GM18505 (cell line): ENCODE data around the gene NT5C1B.
"Not testable (repeated sequence)": the region's sequence is repeated elsewhere in the genome, so short reads cannot be mapped to it uniquely, and the experiment has no call there.

Experiments used
- ATAC-seq: cut with Tn5 transposase; IDR thresholded peaks from one replicate; pipeline ENCODE4 v1.9.1; 2021; ENCODE audit not compliant: unreplicated experiment
- POLR2A ChIP-seq: IDR thresholded peaks from 4 replicates; pipeline ENCODE4 v1.6.1; 2011; ENCODE audit warnings: borderline replicate concordance; ENCODE audit not compliant: insufficient read depth, insufficient read length; ENCODE audit errors: extremely low read depth

NT5C1B gene

GRCh38 chr2:18589354-18589753 lies at the start of gene NT5C1B:
Gene NT5C1B, minus strand, starts transcription at chr2:18589569. Its CDS starts 101 bp downstream, at chr2:18589468.
- ATAC-seq, result no peak
- TF ChIP-seq POLR2A, result no peak

- no peak for ATAC-seq
- TF ChIP-seq POLR2A, result no peak
Observed at GRCh38 chr2:18637196-18637595, 47.8 kb upstream of the NT5C1B start.

- not testable (repeated sequence) for ATAC-seq
Observed at GRCh38 chr2:18632699-18633098, 43.3 kb upstream of the NT5C1B start.

- TF ChIP-seq POLR2A, result no peak
- no peak for ATAC-seq
Observed at GRCh38 chr2:18630941-18631340, 41.6 kb upstream of the NT5C1B start.

GRCh38 chr2:18630541-18630940 lies 41.2 kb upstream of the NT5C1B start:
- no peak for TF ChIP-seq POLR2A
- no peak for ATAC-seq

- no peak for TF ChIP-seq POLR2A
- no peak for ATAC-seq
Observed at GRCh38 chr2:18630101-18630500, 40.7 kb upstream of the NT5C1B start.

- ATAC-seq, result no peak
- no peak for TF ChIP-seq POLR2A
Observed at GRCh38 chr2:18626958-18627650, 37.7 kb upstream of the NT5C1B start.

- ATAC-seq, result no peak
- TF ChIP-seq POLR2A, result no peak
Observed at GRCh38 chr2:18626256-18626668, 36.9 kb upstream of the NT5C1B start.

GRCh38 chr2:18625563-18625962 lies 36.2 kb upstream of the NT5C1B start:
- no peak for TF ChIP-seq POLR2A

GRCh38 chr2:18623782-18624181 lies 34.4 kb upstream of the NT5C1B start:
- TF ChIP-seq POLR2A, result no peak
- no peak for ATAC-seq

More at GRCh38 chr2:18625563-18625962, 36.2 kb upstream of the NT5C1B start:
- ATAC-seq, result no peak

GRCh38 chr2:18620867-18621632 lies 31.7 kb upstream of the NT5C1B start:
- ATAC-seq, result no peak
- TF ChIP-seq POLR2A, result no peak

GRCh38 chr2:18619091-18619490 lies 29.7 kb upstream of the NT5C1B start:
- TF ChIP-seq POLR2A, result no peak
- ATAC-seq, result no peak

- no peak for TF ChIP-seq POLR2A
- no peak for ATAC-seq
Observed at GRCh38 chr2:18614041-18614440, 24.7 kb upstream of the NT5C1B start.

- no peak for ATAC-seq
- TF ChIP-seq POLR2A, result no peak
Observed at GRCh38 chr2:18612133-18612532, 22.8 kb upstream of the NT5C1B start.

GRCh38 chr2:18611604-18612003 lies 22.2 kb upstream of the NT5C1B start:
- no peak for ATAC-seq
- TF ChIP-seq POLR2A, result no peak

GRCh38 chr2:18611184-18611583 lies 21.8 kb upstream of the NT5C1B start:
- no peak for ATAC-seq
- no peak for TF ChIP-seq POLR2A
